GM23338 (cell line): ENCODE measurements around the gene TLE1. TPM values are rescaled to one million over a fixed set of nuclear protein-coding genes. Genes with fewer than 3 reads are reported as not detected.

Experiments used
- ATAC-seq: fragments of 200-7000 bp; cut with Tn5 transposase; 3 replicates; pipeline ENCODE4 v1.9.1; 2020
- DNase-seq: peaks from one replicate; pipeline ENCODE4 v3.0.0-alpha.2; 2015; ENCODE audit warnings: low spot score
- H2AFZ ChIP-seq: fragments of 200-600 bp; sonication (generic); 2 replicates; pipeline ENCODE4 v1.8.0; 2016; ENCODE audit warnings: antibody characterized with exemption, mild to moderate bottlenecking, moderate library complexity
- H3F3A ChIP-seq: fragments of 200-600 bp; sonication (generic); replicated peaks from 2 replicates; pipeline ENCODE4 v1.8.0; 2017; ENCODE audit warnings: antibody characterized with exemption, mixed run types, low read depth
- H3K27ac ChIP-seq: fragments of 200-600 bp; sonication (generic); 2 replicates; pipeline ENCODE4 v1.6.1; 2016; ENCODE audit warnings: low read depth
- H3K27me3 ChIP-seq: fragments of 200-600 bp; sonication (generic); 2 replicates; pipeline ENCODE4 v1.8.0; 2016; ENCODE audit warnings: mild to moderate bottlenecking, mixed run types, moderate library complexity; ENCODE audit not compliant: insufficient read depth
- H3K36me3 ChIP-seq: fragments of 200-600 bp; sonication (generic); 2 replicates; pipeline ENCODE4 v1.8.0; 2016; ENCODE audit warnings: mild to moderate bottlenecking; ENCODE audit not compliant: insufficient read depth
- H3K4me1 ChIP-seq: fragments of 200-600 bp; sonication (generic); 2 replicates; pipeline ENCODE4 v1.8.0; 2016; ENCODE audit warnings: mild to moderate bottlenecking, moderate library complexity; ENCODE audit not compliant: insufficient read depth
- H3K4me2 ChIP-seq: fragments of 200-600 bp; sonication (generic); 2 replicates; pipeline ENCODE4 v1.7.1; 2017; ENCODE audit warnings: mixed run types
- H3K4me3 ChIP-seq: fragments of 200-600 bp; sonication (generic); 2 replicates; pipeline ENCODE4 v1.6.1; 2016; ENCODE audit warnings: mixed run types
- H3K79me2 ChIP-seq: fragments of 200-600 bp; sonication (generic); replicated peaks from 2 replicates; pipeline ENCODE4 v1.8.0; 2017; ENCODE audit warnings: mild to moderate bottlenecking; ENCODE audit not compliant: insufficient read depth
- H3K9me2 ChIP-seq: fragments of 200-600 bp; sonication (generic); 2 replicates; pipeline ENCODE4 v1.8.0; 2017; ENCODE audit not compliant: insufficient read depth
- H4K20me1 ChIP-seq: fragments of 200-600 bp; sonication (generic); replicated peaks from 2 replicates; pipeline ENCODE4 v1.8.0; 2017; ENCODE audit warnings: mild to moderate bottlenecking; ENCODE audit not compliant: insufficient read depth
- H3K27ac Mint-ChIP-seq: 2 replicates; pipeline ENCODE4 v1.8.0; 2020; ENCODE audit warnings: inconsistent platforms, mild to moderate bottlenecking, moderate library complexity, mixed read lengths
- H3K27me3 Mint-ChIP-seq: 3 replicates; pipeline ENCODE4 v1.8.0; 2022; ENCODE audit warnings: low read depth, mild to moderate bottlenecking, moderate library complexity, mixed read lengths, inconsistent platforms; ENCODE audit not compliant: insufficient read depth, poor library complexity
- H3K36me3 Mint-ChIP-seq: 3 replicates; pipeline ENCODE4 v1.8.0; 2021; ENCODE audit warnings: low read depth, mild to moderate bottlenecking, inconsistent platforms, moderate library complexity, mixed read lengths
- H3K4me1 Mint-ChIP-seq: 3 replicates; pipeline ENCODE4 v1.8.0; 2020; ENCODE audit warnings: mild to moderate bottlenecking, inconsistent platforms, mixed read lengths
- H3K4me3 Mint-ChIP-seq: 3 replicates; pipeline ENCODE4 v1.8.0; 2021; ENCODE audit warnings: moderate library complexity, mild to moderate bottlenecking, inconsistent platforms, mixed read lengths
- H3K9me3 Mint-ChIP-seq: 3 replicates; pipeline ENCODE4 v1.8.0; 2020; ENCODE audit warnings: moderate library complexity, mild to moderate bottlenecking, inconsistent platforms, mixed read lengths
- CREB1 ChIP-seq: fragments of 250-450 bp; sonication (Bioruptor Pico); IDR thresholded peaks from 2 replicates; pipeline ENCODE4 v1.5.0; 2020; ENCODE audit warnings: low read depth, mild to moderate bottlenecking, moderate library complexity
- EZH2 ChIP-seq: fragments of 200-600 bp; sonication (generic); IDR thresholded peaks from one replicate; pipeline ENCODE4 v1.8.0; 2017; ENCODE audit warnings: antibody characterized with exemption, mild to moderate bottlenecking, low read depth; ENCODE audit not compliant: unreplicated experiment
- EZH2phosphoT487 ChIP-seq: fragments of 200-600 bp; sonication (generic); IDR thresholded peaks from one replicate; pipeline ENCODE4 v1.8.1; 2018; ENCODE audit warnings: antibody characterized with exemption; ENCODE audit not compliant: unreplicated experiment
- JUNB ChIP-seq: IDR thresholded peaks from one replicate; pipeline ENCODE4 v1.6.1; 2016; ENCODE audit warnings: antibody characterized with exemption; ENCODE audit not compliant: unreplicated experiment
- NANOG ChIP-seq: IDR thresholded peaks from 2 replicates; pipeline ENCODE4 v1.6.1; 2016; ENCODE audit warnings: antibody characterized with exemption, borderline replicate concordance
- POLR2AphosphoS5 ChIP-seq: IDR thresholded peaks from 2 replicates; pipeline ENCODE4 v1.6.1; 2016; ENCODE audit warnings: antibody characterized with exemption, low read depth
- STAT1 ChIP-seq: IDR thresholded peaks from one replicate; pipeline ENCODE4 v1.6.1; 2016; ENCODE audit warnings: antibody characterized with exemption; ENCODE audit not compliant: unreplicated experiment
- ZNF114 ChIP-seq: fragments of 250-450 bp; sonication (Bioruptor Pico); IDR thresholded peaks from 2 replicates; pipeline ENCODE4 v1.5.0; 2020; ENCODE audit warnings: mild to moderate bottlenecking, moderate library complexity
- polyA plus RNA-seq: library from polyadenylated mRNA; unstranded; fragments of >200 nt; fragmentation: Nextera tagmentation; extraction: Ambion mirVana; gene quantifications from 2 replicates; pipeline ENCODE4 v1.2.1, GENCODE V29; 2016
- total RNA-seq: library from RNA; depleted of rRNA; stranded (reverse); fragments of >200 nt; shearing (Covaris generic); gene quantifications from 2 replicates; pipeline ENCODE4 v1.2.3, GENCODE V29; 2014
- TF ChIP-seq, protein P1 (sequence below), 2 experiments: fragments of 200-600 bp in 1 of 2; sonication (generic) in 1 of 2; conservative IDR thresholded peaks; 2 replicates each; pipeline versions ENCODE4 v1.5.1 to v1.6.1; 2016 to 2017; ENCODE audit warnings: antibody characterized with exemption in 2 of 2, low read depth in 2 of 2, mild to moderate bottlenecking in 2 of 2, moderate library complexity in 1 of 2
- TF ChIP-seq, protein P2 (sequence below): IDR thresholded peaks from 2 replicates; pipeline ENCODE4 v1.6.1; 2016; ENCODE audit warnings: antibody characterized with exemption
- TF ChIP-seq, protein P3 (sequence below): fragments of 250-450 bp; sonication (Bioruptor Pico); IDR thresholded peaks from 2 replicates; pipeline ENCODE4 v1.5.0; 2020; ENCODE audit warnings: mild to moderate bottlenecking, moderate library complexity

TLE1 gene
- total and polyA plus RNA-seq, 2 experiments from 2014 or later: 58.1 to 132 TPM

DNA sequence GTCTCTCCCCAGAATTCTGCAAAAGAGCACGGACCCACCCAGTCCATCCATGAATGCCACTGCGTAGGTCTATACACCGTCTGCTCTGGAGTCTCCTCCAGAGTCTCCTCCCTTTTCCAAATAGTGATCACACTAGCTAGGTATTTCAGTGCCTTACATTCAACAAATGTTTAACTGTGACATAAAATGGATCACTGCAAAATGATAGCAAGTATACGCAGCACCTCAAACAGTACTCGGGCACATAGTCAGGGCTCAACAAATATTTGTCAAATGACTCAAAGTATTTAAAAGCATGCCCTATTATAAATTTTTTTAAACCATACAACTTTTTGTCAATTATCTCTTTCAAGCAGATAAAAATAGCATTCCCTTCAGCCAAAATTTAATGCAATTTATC, 60.5 kb downstream of the TLE1 start:
- Mint-ChIP-seq H3K27me3 (peaks cover 2% of the 10 kb centered on the region), H3K36me3 (peaks cover 37% of the 10 kb centered on the region), H3K4me1 (peaks cover 51% of the 10 kb centered on the region), H3K9me3 (no peaks in the 10 kb centered on the region), H3K27ac (peak overlapping the region; percentile 68; the same call in 1 of the 2 replicates), H3K4me3 (no peak overlapping the region)
- Histone ChIP-seq H3F3A (no peaks in the 10 kb centered on the region), H3K4me3 (no peak overlapping the region), H2AFZ (no peak overlapping the region), H3K36me3 (peaks cover 16% of the 10 kb centered on the region; the same call in 1 of the 2 replicates), H3K27me3 (no peaks in the 10 kb centered on the region), H3K4me1 (peaks cover 21% of the 10 kb centered on the region), H4K20me1 (peaks cover 20% of the 10 kb centered on the region), H3K79me2 (peaks cover 89% of the 10 kb centered on the region), H3K9me2 (no peaks in the 10 kb centered on the region), H3K4me2 (no peak overlapping the region), H3K27ac (peak overlapping the region; percentile 56)
- TF ChIP-seq CREB1 (CRISPR knock-in tag) (no peak), POLR2AphosphoS5 (no peak), NANOG (no peak), EZH2 (no peak), EZH2phosphoT487 (no peak)
- TF ChIP-seq, protein P1, sequence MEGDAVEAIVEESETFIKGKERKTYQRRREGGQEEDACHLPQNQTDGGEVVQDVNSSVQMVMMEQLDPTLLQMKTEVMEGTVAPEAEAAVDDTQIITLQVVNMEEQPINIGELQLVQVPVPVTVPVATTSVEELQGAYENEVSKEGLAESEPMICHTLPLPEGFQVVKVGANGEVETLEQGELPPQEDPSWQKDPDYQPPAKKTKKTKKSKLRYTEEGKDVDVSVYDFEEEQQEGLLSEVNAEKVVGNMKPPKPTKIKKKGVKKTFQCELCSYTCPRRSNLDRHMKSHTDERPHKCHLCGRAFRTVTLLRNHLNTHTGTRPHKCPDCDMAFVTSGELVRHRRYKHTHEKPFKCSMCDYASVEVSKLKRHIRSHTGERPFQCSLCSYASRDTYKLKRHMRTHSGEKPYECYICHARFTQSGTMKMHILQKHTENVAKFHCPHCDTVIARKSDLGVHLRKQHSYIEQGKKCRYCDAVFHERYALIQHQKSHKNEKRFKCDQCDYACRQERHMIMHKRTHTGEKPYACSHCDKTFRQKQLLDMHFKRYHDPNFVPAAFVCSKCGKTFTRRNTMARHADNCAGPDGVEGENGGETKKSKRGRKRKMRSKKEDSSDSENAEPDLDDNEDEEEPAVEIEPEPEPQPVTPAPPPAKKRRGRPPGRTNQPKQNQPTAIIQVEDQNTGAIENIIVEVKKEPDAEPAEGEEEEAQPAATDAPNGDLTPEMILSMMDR (conservative IDR thresholded peaks at IDR 0.05; ENCODE audit: low read depth in 2 of 2): no peak
- TF ChIP-seq, protein P2, sequence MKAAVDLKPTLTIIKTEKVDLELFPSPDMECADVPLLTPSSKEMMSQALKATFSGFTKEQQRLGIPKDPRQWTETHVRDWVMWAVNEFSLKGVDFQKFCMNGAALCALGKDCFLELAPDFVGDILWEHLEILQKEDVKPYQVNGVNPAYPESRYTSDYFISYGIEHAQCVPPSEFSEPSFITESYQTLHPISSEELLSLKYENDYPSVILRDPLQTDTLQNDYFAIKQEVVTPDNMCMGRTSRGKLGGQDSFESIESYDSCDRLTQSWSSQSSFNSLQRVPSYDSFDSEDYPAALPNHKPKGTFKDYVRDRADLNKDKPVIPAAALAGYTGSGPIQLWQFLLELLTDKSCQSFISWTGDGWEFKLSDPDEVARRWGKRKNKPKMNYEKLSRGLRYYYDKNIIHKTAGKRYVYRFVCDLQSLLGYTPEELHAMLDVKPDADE: no peak
- no peak for ATAC-seq
- no peak for DNase-seq

DNA sequence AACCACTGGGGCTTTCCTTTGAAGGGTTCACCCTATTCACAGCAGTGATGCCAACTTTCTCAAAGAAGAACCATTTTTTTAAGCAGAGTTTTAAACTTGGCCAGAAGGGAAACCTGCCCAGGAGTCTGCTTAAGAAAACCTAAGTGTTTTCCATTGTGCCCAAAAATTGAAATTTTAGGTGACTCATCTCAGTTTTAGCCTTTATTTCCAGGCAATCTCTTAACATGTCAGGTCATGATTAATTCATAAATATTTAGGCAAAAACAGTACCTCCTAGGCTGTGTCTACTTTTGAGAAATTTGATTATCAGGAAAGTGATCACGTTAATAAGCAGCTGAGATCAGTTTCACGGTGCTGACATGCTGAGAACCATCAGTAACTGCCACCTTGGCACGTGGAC, 61.9 kb downstream of the TLE1 start:
- Histone ChIP-seq H3K4me2 (no peak overlapping the region), H3K79me2 (peaks cover 79% of the 10 kb centered on the region), H3K36me3 (peaks cover 6% of the 10 kb centered on the region; the same call in 1 of the 2 replicates), H3F3A (no peaks in the 10 kb centered on the region), H3K9me2 (no peaks in the 10 kb centered on the region), H2AFZ (no peak overlapping the region), H3K4me1 (peaks cover 34% of the 10 kb centered on the region), H4K20me1 (peaks cover 23% of the 10 kb centered on the region), H3K4me3 (no peak overlapping the region), H3K27me3 (no peaks in the 10 kb centered on the region), H3K27ac (no peak overlapping the region)
- H3K27ac Mint-ChIP-seq: peak overlapping the region; percentile 75; the same call in 1 of the 2 replicates
- H3K9me3 Mint-ChIP-seq: no peaks in the 10 kb centered on the region
- H3K36me3 Mint-ChIP-seq: peaks cover 28% of the 10 kb centered on the region; the same call in 2 of the 3 replicates
- H3K4me1 Mint-ChIP-seq: peaks cover 61% of the 10 kb centered on the region
- no peak overlapping the region for H3K4me3 Mint-ChIP-seq
- no peak for DNase-seq
- no peaks in the 10 kb centered on the region for H3K27me3 Mint-ChIP-seq
- ATAC-seq: no peak
- TF ChIP-seq JUNB (no peak), NANOG (no peak), ZNF114 (CRISPR knock-in tag) (no peak), EZH2 (no peak), POLR2AphosphoS5 (no peak), CREB1 (CRISPR knock-in tag) (no peak), STAT1 (no peak)
- TF ChIP-seq, protein P3, sequence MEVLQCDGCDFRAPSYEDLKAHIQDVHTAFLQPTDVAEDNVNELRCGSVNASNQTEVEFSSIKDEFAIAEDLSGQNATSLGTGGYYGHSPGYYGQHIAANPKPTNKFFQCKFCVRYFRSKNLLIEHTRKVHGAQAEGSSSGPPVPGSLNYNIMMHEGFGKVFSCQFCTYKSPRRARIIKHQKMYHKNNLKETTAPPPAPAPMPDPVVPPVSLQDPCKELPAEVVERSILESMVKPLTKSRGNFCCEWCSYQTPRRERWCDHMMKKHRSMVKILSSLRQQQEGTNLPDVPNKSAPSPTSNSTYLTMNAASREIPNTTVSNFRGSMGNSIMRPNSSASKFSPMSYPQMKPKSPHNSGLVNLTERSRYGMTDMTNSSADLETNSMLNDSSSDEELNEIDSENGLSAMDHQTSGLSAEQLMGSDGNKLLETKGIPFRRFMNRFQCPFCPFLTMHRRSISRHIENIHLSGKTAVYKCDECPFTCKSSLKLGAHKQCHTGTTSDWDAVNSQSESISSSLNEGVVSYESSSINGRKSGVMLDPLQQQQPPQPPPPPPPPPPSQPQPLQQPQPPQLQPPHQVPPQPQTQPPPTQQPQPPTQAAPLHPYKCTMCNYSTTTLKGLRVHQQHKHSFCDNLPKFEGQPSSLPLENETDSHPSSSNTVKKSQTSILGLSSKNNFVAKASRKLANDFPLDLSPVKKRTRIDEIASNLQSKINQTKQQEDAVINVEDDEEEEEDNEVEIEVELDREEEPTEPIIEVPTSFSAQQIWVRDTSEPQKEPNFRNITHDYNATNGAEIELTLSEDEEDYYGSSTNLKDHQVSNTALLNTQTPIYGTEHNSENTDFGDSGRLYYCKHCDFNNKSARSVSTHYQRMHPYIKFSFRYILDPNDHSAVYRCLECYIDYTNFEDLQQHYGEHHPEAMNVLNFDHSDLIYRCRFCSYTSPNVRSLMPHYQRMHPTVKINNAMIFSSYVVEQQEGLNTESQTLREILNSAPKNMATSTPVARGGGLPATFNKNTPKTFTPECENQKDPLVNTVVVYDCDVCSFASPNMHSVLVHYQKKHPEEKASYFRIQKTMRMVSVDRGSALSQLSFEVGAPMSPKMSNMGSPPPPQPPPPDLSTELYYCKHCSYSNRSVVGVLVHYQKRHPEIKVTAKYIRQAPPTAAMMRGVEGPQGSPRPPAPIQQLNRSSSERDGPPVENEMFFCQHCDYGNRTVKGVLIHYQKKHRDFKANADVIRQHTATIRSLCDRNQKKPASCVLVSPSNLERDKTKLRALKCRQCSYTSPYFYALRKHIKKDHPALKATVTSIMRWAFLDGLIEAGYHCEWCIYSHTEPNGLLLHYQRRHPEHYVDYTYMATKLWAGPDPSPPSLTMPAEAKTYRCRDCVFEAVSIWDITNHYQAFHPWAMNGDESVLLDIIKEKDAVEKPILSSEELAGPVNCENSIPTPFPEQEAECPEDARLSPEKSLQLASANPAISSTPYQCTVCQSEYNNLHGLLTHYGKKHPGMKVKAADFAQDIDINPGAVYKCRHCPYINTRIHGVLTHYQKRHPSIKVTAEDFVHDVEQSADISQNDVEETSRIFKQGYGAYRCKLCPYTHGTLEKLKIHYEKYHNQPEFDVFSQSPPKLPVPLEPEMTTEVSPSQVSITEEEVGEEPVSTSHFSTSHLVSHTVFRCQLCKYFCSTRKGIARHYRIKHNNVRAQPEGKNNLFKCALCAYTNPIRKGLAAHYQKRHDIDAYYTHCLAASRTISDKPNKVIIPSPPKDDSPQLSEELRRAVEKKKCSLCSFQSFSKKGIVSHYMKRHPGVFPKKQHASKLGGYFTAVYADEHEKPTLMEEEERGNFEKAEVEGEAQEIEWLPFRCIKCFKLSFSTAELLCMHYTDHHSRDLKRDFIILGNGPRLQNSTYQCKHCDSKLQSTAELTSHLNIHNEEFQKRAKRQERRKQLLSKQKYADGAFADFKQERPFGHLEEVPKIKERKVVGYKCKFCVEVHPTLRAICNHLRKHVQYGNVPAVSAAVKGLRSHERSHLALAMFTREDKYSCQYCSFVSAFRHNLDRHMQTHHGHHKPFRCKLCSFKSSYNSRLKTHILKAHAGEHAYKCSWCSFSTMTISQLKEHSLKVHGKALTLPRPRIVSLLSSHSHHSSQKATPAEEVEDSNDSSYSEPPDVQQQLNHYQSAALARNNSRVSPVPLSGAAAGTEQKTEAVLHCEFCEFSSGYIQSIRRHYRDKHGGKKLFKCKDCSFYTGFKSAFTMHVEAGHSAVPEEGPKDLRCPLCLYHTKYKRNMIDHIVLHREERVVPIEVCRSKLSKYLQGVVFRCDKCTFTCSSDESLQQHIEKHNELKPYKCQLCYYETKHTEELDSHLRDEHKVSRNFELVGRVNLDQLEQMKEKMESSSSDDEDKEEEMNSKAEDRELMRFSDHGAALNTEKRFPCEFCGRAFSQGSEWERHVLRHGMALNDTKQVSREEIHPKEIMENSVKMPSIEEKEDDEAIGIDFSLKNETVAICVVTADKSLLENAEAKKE (CRISPR knock-in tag): no peak
